Astrocyte (in vitro differentiated cells and primary cell): ENCODE measurements around the gene SLC25A15. TPM values are rescaled to one million over a fixed set of nuclear protein-coding genes. Genes with fewer than 3 reads are reported as not detected.
"Not testable (repeated sequence)": the region's sequence is repeated elsewhere in the genome, so short reads cannot be mapped to it uniquely, and the experiment has no call there.

Experiments used
- DNase-seq: peaks from one replicate; pipeline ENCODE4 v3.0.0-alpha.2; 2010; ENCODE audit warnings: low read depth
- FAIRE-seq: peaks from 2 replicates; lab custom pipeline; 2011; peaks lifted over from hg19 to GRCh38; lab: Jason Lieb, UNC
- H2AFZ ChIP-seq: 2 replicates; pipeline ENCODE4 v1.6.0; 2012; ENCODE audit warnings: low read depth, low read length, inconsistent platforms
- H3K27ac ChIP-seq: 2 replicates; pipeline ENCODE4 v1.5.1; 2011; ENCODE audit warnings: low read depth, low read length, inconsistent platforms
- H3K27me3 ChIP-seq: 2 replicates; pipeline ENCODE4 v1.6.0; 2011; ENCODE audit warnings: low read length, inconsistent platforms; ENCODE audit not compliant: insufficient read depth
- H3K36me3 ChIP-seq: 2 replicates; pipeline ENCODE4 v1.5.1; 2011; ENCODE audit warnings: low read length, inconsistent platforms; ENCODE audit not compliant: insufficient read depth
- H3K4me1 ChIP-seq: 2 replicates; pipeline ENCODE4 v1.5.1; 2011; ENCODE audit warnings: low read length, inconsistent platforms; ENCODE audit not compliant: insufficient read depth
- H3K4me2 ChIP-seq: 2 replicates; pipeline ENCODE4 v1.6.0; 2012; ENCODE audit warnings: low read length, inconsistent platforms
- H3K4me3 ChIP-seq: 2 replicates; pipeline ENCODE4 v1.5.1; 2011; ENCODE audit warnings: low read depth, mild to moderate bottlenecking, low read length, inconsistent platforms; ENCODE audit not compliant: insufficient read depth
- H3K79me2 ChIP-seq: 2 replicates; pipeline ENCODE4 v1.6.0; 2012; ENCODE audit warnings: mild to moderate bottlenecking, low read length, inconsistent platforms; ENCODE audit not compliant: insufficient read depth
- H3K9ac ChIP-seq: 2 replicates; pipeline ENCODE4 v1.6.0; 2012; ENCODE audit warnings: mild to moderate bottlenecking, low read length, inconsistent platforms
- H3K9me3 ChIP-seq: 2 replicates; pipeline ENCODE4 v1.5.1; 2012; ENCODE audit warnings: low read depth, mild to moderate bottlenecking, low read length, inconsistent platforms; ENCODE audit not compliant: insufficient read depth
- H4K20me1 ChIP-seq: 2 replicates; pipeline ENCODE4 v1.6.0; 2012; ENCODE audit warnings: low read length, inconsistent platforms; ENCODE audit not compliant: insufficient read depth
- H3K27ac Mint-ChIP-seq: one replicate; pipeline ENCODE4 v1.8.0; 2021; ENCODE audit warnings: mild to moderate bottlenecking, mixed read lengths; ENCODE audit not compliant: unreplicated experiment
- H3K27me3 Mint-ChIP-seq: one replicate; pipeline ENCODE4 v1.8.0; 2021; ENCODE audit warnings: low read depth, mixed read lengths; ENCODE audit not compliant: unreplicated experiment
- H3K36me3 Mint-ChIP-seq: one replicate; pipeline ENCODE4 v1.8.0; 2021; ENCODE audit warnings: low read depth, mixed read lengths; ENCODE audit not compliant: unreplicated experiment
- H3K4me1 Mint-ChIP-seq: one replicate; pipeline ENCODE4 v1.8.0; 2021; ENCODE audit warnings: low read depth, mixed read lengths; ENCODE audit not compliant: unreplicated experiment
- H3K4me3 Mint-ChIP-seq: one replicate; pipeline ENCODE4 v1.8.0; 2021; ENCODE audit warnings: mild to moderate bottlenecking, moderate library complexity, mixed read lengths; ENCODE audit not compliant: unreplicated experiment
- H3K9me3 Mint-ChIP-seq: one replicate; pipeline ENCODE4 v1.8.0; 2021; ENCODE audit warnings: mild to moderate bottlenecking, mixed read lengths; ENCODE audit not compliant: unreplicated experiment
- EZH2 ChIP-seq: IDR thresholded peaks from 2 replicates; pipeline ENCODE4 v1.6.1; 2012; ENCODE audit warnings: mild to moderate bottlenecking, low read length, inconsistent platforms; ENCODE audit not compliant: insufficient read depth
- total RNA-seq: library from RNA; stranded (reverse); gene quantifications from 2 replicates; pipeline ENCODE4 v1.2.1, GENCODE V29; 2021
- TF ChIP-seq, protein P1 (sequence below): IDR thresholded peaks from 2 replicates; pipeline ENCODE4 v1.5.1; 2011; ENCODE audit warnings: low read depth, mild to moderate bottlenecking, inconsistent platforms, low read length, moderate library complexity; ENCODE audit not compliant: insufficient read depth

Gene SLC25A15
- total RNA-seq, 1 donor from 2014 or later, result 11.7 TPM

DNA sequence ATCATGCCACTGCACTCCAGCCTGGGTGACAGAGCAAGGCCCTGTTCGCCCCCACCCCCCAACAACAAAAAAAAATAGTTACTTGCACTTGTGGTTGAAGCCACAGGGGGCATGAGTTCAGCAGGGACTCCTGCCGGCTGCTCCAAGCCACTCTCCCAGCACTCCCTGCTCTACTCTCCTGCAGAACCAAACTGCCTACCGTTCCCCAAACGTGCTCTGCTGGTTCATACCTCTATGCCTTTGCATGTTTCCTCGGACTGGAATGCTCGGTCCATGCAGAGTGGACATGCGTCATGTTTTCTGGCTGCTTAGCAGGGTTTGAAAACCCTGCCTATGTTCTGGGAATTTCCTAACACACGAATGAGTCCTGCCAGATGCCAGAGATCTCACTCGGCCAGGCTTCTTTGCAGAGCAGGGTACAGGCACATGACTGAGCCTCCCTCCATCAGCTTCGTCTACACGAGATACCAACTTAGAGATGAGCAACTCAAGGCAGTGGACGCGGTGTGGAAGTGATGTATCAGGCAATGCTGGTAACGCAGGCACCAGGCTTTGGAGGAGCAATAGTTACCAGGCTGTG, 8.5 kb upstream of the SLC25A15 start:
- H3K9ac ChIP-seq, result no peak overlapping the region
- no peaks in the 10 kb centered on the region for H3K79me2 ChIP-seq
- Mint-ChIP-seq H3K27ac (no peak overlapping the region), H3K9me3 (no peaks in the 10 kb centered on the region), H3K36me3 (no peaks in the 10 kb centered on the region), H3K27me3 (no peaks in the 10 kb centered on the region), H3K4me1 (peaks cover 7% of the 10 kb centered on the region), H3K4me3 (no peak overlapping the region)
- no peak overlapping the region for H2AFZ ChIP-seq
- H3K9me3 ChIP-seq, result no peaks in the 10 kb centered on the region
- H3K4me1 ChIP-seq, result peaks cover 8% of the 10 kb centered on the region
- no peaks in the 10 kb centered on the region for H3K27me3 ChIP-seq
- no peak overlapping the region for H3K4me2 ChIP-seq
- H3K36me3 ChIP-seq, result no peaks in the 10 kb centered on the region
- H4K20me1 ChIP-seq, result no peaks in the 10 kb centered on the region
- FAIRE-seq (no peak), DNase-seq (no peak)
- no peak overlapping the region for H3K27ac ChIP-seq
- TF ChIP-seq, protein P1, sequence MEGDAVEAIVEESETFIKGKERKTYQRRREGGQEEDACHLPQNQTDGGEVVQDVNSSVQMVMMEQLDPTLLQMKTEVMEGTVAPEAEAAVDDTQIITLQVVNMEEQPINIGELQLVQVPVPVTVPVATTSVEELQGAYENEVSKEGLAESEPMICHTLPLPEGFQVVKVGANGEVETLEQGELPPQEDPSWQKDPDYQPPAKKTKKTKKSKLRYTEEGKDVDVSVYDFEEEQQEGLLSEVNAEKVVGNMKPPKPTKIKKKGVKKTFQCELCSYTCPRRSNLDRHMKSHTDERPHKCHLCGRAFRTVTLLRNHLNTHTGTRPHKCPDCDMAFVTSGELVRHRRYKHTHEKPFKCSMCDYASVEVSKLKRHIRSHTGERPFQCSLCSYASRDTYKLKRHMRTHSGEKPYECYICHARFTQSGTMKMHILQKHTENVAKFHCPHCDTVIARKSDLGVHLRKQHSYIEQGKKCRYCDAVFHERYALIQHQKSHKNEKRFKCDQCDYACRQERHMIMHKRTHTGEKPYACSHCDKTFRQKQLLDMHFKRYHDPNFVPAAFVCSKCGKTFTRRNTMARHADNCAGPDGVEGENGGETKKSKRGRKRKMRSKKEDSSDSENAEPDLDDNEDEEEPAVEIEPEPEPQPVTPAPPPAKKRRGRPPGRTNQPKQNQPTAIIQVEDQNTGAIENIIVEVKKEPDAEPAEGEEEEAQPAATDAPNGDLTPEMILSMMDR, result no peak
- no peak for TF ChIP-seq EZH2
- H3K4me3 ChIP-seq, result no peak overlapping the region

DNA sequence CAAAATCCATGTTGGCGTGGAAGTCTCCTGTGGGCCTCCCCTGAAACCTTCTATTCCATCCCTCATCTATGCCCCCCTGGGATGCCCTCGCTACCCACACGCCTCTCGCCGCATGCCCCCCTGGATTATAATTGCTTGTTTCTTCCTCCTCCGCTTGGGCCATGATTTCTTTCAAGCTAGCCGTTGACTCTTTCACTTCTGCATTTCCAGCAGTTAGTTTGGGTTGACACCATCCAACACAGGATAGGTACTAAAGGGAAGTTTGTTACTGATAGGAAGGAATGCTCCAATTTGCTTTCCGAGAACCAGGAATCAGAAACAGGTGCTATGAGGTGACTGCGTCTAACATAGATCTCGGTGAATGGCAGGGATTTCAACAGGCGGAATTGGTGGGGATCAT, 7.7 kb upstream of the SLC25A15 start:
- Mint-ChIP-seq H3K4me1 (peaks cover 9% of the 10 kb centered on the region), H3K4me3 (no peak overlapping the region), H3K27me3 (no peaks in the 10 kb centered on the region), H3K36me3 (no peaks in the 10 kb centered on the region), H3K9me3 (no peaks in the 10 kb centered on the region), H3K27ac (no peak overlapping the region)
- Histone ChIP-seq H2AFZ (no peak overlapping the region), H3K4me1 (peaks cover 5% of the 10 kb centered on the region), H3K4me2 (no peak overlapping the region), H3K9ac (no peak overlapping the region), H3K27ac (no peak overlapping the region), H3K27me3 (no peaks in the 10 kb centered on the region), H3K79me2 (no peaks in the 10 kb centered on the region), H3K36me3 (no peaks in the 10 kb centered on the region), H3K4me3 (no peak overlapping the region), H3K9me3 (no peaks in the 10 kb centered on the region), H4K20me1 (no peaks in the 10 kb centered on the region)
- FAIRE-seq (no peak), DNase-seq (no peak)
- TF ChIP-seq, protein P1, result no peak
- TF ChIP-seq EZH2, result no peak

DNA sequence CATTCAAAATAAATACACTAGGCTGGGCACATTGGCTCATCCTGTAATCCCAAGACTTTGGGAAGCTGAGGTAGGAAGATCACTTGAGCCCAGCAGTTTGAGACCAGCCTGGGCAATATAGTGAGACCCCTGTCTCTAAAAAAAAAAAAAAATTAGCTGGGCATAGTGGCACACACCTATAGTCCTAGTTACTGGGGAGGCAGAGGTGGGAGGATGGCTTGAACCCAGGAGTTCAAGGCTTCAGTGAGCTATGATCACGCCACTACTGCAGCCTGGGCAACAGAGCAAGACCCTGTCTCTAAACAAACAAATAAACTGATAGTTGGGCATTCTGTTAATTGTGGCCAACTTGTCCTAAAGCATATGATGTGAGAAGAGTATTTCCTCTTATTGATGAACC, 6.4 kb upstream of the SLC25A15 start:
- H3K4me3 Mint-ChIP-seq, FAIRE-seq, H3K27ac ChIP-seq, H3K27ac Mint-ChIP-seq, H3K27me3 Mint-ChIP-seq, H3K36me3 Mint-ChIP-seq, H3K79me2 ChIP-seq, H3K27me3 ChIP-seq, DNase-seq, H3K4me2 ChIP-seq, H3K9ac ChIP-seq, H3K4me1 ChIP-seq, H2AFZ ChIP-seq, H3K36me3 ChIP-seq, H3K9me3 Mint-ChIP-seq, H3K9me3 ChIP-seq, H4K20me1 ChIP-seq, H3K4me3 ChIP-seq: not testable (repeated sequence)
- peaks cover 13% of the 10 kb centered on the region for H3K4me1 Mint-ChIP-seq
